GM23338 (cell line): ENCODE data around the gene TMEM120B. TPM values are rescaled to one million over a fixed set of nuclear protein-coding genes. Genes with fewer than 3 reads are reported as not detected.

Source experiments
- CREB1 ChIP-seq: fragments of 250-450 bp; sonication (Bioruptor Pico); IDR thresholded peaks from 2 replicates; pipeline ENCODE4 v1.5.0; 2020; ENCODE audit warnings: low read depth, mild to moderate bottlenecking, moderate library complexity
- CTCF ChIP-seq, 2 experiments: fragments of 200-600 bp in 1 of 2; sonication (generic) in 1 of 2; conservative IDR thresholded peaks; 2 replicates each; pipeline versions ENCODE4 v1.5.1 to v1.6.1; 2016 to 2017; ENCODE audit warnings: antibody characterized with exemption in 2 of 2, low read depth in 2 of 2, mild to moderate bottlenecking in 2 of 2, moderate library complexity in 1 of 2
- ETS1 ChIP-seq: IDR thresholded peaks from 2 replicates; pipeline ENCODE4 v1.6.1; 2016; ENCODE audit warnings: antibody characterized with exemption
- EZH2 ChIP-seq: fragments of 200-600 bp; sonication (generic); IDR thresholded peaks from one replicate; pipeline ENCODE4 v1.8.0; 2017; ENCODE audit warnings: antibody characterized with exemption, mild to moderate bottlenecking, low read depth; ENCODE audit not compliant: unreplicated experiment
- NANOG ChIP-seq: IDR thresholded peaks from 2 replicates; pipeline ENCODE4 v1.6.1; 2016; ENCODE audit warnings: antibody characterized with exemption, borderline replicate concordance
- STAT1 ChIP-seq: IDR thresholded peaks from one replicate; pipeline ENCODE4 v1.6.1; 2016; ENCODE audit warnings: antibody characterized with exemption; ENCODE audit not compliant: unreplicated experiment
- ZNF114 ChIP-seq: fragments of 250-450 bp; sonication (Bioruptor Pico); IDR thresholded peaks from 2 replicates; pipeline ENCODE4 v1.5.0; 2020; ENCODE audit warnings: mild to moderate bottlenecking, moderate library complexity
- ZNF462 ChIP-seq: fragments of 250-450 bp; sonication (Bioruptor Pico); IDR thresholded peaks from 2 replicates; pipeline ENCODE4 v1.5.0; 2020; ENCODE audit warnings: mild to moderate bottlenecking, moderate library complexity
- polyA plus RNA-seq: library from polyadenylated mRNA; unstranded; fragments of >200 nt; fragmentation: Nextera tagmentation; extraction: Ambion mirVana; gene quantifications from 2 replicates; pipeline ENCODE4 v1.2.1, GENCODE V29; 2016
- total RNA-seq: library from RNA; depleted of rRNA; stranded (reverse); fragments of >200 nt; shearing (Covaris generic); gene quantifications from 2 replicates; pipeline ENCODE4 v1.2.3, GENCODE V29; 2014

Gene TMEM120B
- total and polyA plus RNA-seq, 2 experiments from 2014 or later: 15.0 to 36.0 TPM

DNA sequence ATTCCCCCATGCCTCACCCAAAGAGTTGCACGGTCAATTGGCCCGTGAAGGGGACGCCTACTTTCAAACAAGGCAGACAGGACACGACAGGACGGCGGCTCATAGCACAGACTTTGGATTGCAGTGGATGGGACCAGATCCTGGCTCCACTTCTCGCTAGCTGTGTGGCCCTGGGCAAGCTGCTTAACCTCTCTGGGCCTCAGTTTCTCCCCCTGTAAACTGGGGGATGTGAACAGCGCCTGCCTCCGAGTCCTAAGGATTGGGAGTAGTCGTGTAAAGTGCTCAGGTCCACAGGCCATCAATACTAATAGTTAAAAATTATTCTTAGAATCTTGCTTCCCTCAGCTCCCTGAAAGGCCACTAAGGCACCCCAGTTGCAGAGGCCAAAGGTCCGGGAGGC is 67.9 kb downstream of the TMEM120B start (continued):
- TF ChIP-seq ZNF462 (CRISPR knock-in tag) (no peak), NANOG (no peak), ETS1 (no peak), CREB1 (CRISPR knock-in tag) (no peak), ZNF114 (CRISPR knock-in tag) (no peak), CTCF (conservative IDR thresholded peaks at IDR 0.05; ENCODE audit: low read depth in 2 of 2) (no peak), EZH2 (no peak), STAT1 (no peak)
